ENCODE results near the gene ODF4.

GRCh38 chr17:8310601-8311123 lies 29.0 kb upstream of the ODF4 start:
- TF ChIP-seq CTCF (IDR thresholded peaks at IDR 0.05; ENCODE audit: low read depth, low read length, missing input control) (no peak), MAX (IDR thresholded peaks at IDR 0.05) (no peak), EGR1 (IDR thresholded peaks at IDR 0.05; ENCODE audit: low read depth in 2 of 2) (no peak), RAD21 (IDR thresholded peaks at IDR 0.05) (no peak), GABPA (IDR thresholded peaks at IDR 0.05 in 1 of 2, conservative IDR thresholded peaks at IDR 0.05 in 1 of 2) (no peak)

Data from liver (tissue), 3 donors.